Loucy (cell line): ENCODE measurements around the gene CBX8.

Experiments used
- H2AFZ ChIP-seq: fragments of 200-600 bp; sonication (generic); 2 replicates; pipeline ENCODE4 v1.6.0; 2016; ENCODE audit warnings: antibody characterized with exemption, mild to moderate bottlenecking, low read length, moderate library complexity
- H3F3A ChIP-seq: fragments of 200-600 bp; 2 replicates; pipeline ENCODE4 v1.6.0; 2016; ENCODE audit warnings: antibody characterized with exemption, low read depth, mild to moderate bottlenecking
- H3K27me3 ChIP-seq: fragments of 200-600 bp; sonication (generic); 2 replicates; pipeline ENCODE4 v1.6.1; 2014; ENCODE audit warnings: low read length, mild to moderate bottlenecking; ENCODE audit not compliant: insufficient read depth, poor library complexity, severe bottlenecking
- H3K36me3 ChIP-seq: fragments of 200-600 bp; sonication (generic); 2 replicates; pipeline ENCODE4 v1.6.1; 2016; ENCODE audit warnings: low read length; ENCODE audit not compliant: insufficient read depth
- H3K4me1 ChIP-seq: fragments of 200-600 bp; sonication (generic); 2 replicates; pipeline ENCODE4 v1.5.1; 2014; ENCODE audit warnings: low read length, mild to moderate bottlenecking; ENCODE audit not compliant: insufficient read depth, poor library complexity, severe bottlenecking
- H3K4me2 ChIP-seq: fragments of 200-600 bp; sonication (generic); 2 replicates; pipeline ENCODE4 v1.6.0; 2014; ENCODE audit warnings: antibody characterized with exemption, low read length, low read depth, mild to moderate bottlenecking; ENCODE audit not compliant: poor library complexity, severe bottlenecking
- H3K4me3 ChIP-seq: fragments of 200-600 bp; sonication (generic); 2 replicates; pipeline ENCODE4 v1.5.1; 2014; ENCODE audit warnings: low read length, mild to moderate bottlenecking, mixed read lengths; ENCODE audit not compliant: poor library complexity, severe bottlenecking
- H3K79me2 ChIP-seq: fragments of 200-600 bp; sonication (generic); 2 replicates; pipeline ENCODE4 v1.6.1; 2014; ENCODE audit warnings: low read length; ENCODE audit not compliant: insufficient read depth
- H3K9ac ChIP-seq: fragments of 200-600 bp; sonication (generic); 2 replicates; pipeline ENCODE4 v1.6.0; 2014; ENCODE audit warnings: mild to moderate bottlenecking, low read depth, low read length, moderate library complexity; ENCODE audit not compliant: poor library complexity, severe bottlenecking
- H3K9me2 ChIP-seq: fragments of 200-600 bp; sonication (generic); replicated peaks from 2 replicates; pipeline ENCODE4 v1.6.1; 2016; ENCODE audit warnings: low read depth, low read length, mixed read lengths
- H3K9me3 ChIP-seq: fragments of 200-600 bp; sonication (generic); 2 replicates; pipeline ENCODE4 v1.6.1; 2014; ENCODE audit warnings: mild to moderate bottlenecking, antibody characterized with exemption, low read length, low read depth; ENCODE audit not compliant: insufficient read depth
- H4K20me1 ChIP-seq: fragments of 200-600 bp; sonication (generic); 2 replicates; pipeline ENCODE4 v1.6.0; 2014; ENCODE audit warnings: antibody characterized with exemption, low read length, mild to moderate bottlenecking; ENCODE audit not compliant: insufficient read depth, poor library complexity, severe bottlenecking
- CTCF ChIP-seq: fragments of 200-600 bp; sonication (generic); conservative IDR thresholded peaks from 2 replicates; pipeline ENCODE4 v1.5.1; 2014; ENCODE audit warnings: mild to moderate bottlenecking, antibody characterized with exemption, low read length
- EZH2phosphoT487 ChIP-seq: fragments of 200-600 bp; IDR thresholded peaks from 2 replicates; pipeline ENCODE4 v1.6.1; 2018; ENCODE audit warnings: antibody characterized with exemption, mild to moderate bottlenecking, moderate library complexity, borderline replicate concordance

The CBX8 gene

GRCh38 chr17:79814127-79814973 is 17.5 kb upstream of the CBX8 start:
- Histone ChIP-seq H3K9me2 (no peaks in the 10 kb centered on the region), H3F3A (no peaks in the 10 kb centered on the region), H3K36me3 (no peaks in the 10 kb centered on the region), H4K20me1 (no peaks in the 10 kb centered on the region), H2AFZ (no peak overlapping the region), H3K4me3 (peak overlapping the region; percentile 69), H3K9ac (peak overlapping the region; percentile 81), H3K4me2 (peak overlapping the region; percentile 66), H3K4me1 (peaks cover 16% of the 10 kb centered on the region), H3K9me3 (no peaks in the 10 kb centered on the region), H3K27me3 (no peaks in the 10 kb centered on the region), H3K79me2 (peaks cover 20% of the 10 kb centered on the region; the same call in 1 of the 2 replicates)
- TF ChIP-seq EZH2phosphoT487 (no peak), CTCF (no peak)

- peak overlapping the region; percentile 80 for H3K4me3 ChIP-seq
- H3K9me2 ChIP-seq = no peaks in the 10 kb centered on the region
- H3K9me3 ChIP-seq = no peaks in the 10 kb centered on the region
- H3K4me1 ChIP-seq = peaks cover 20% of the 10 kb centered on the region
- H3K4me2 ChIP-seq = peak overlapping the region; percentile 66
- no peaks in the 10 kb centered on the region for H3K36me3 ChIP-seq
- H4K20me1 ChIP-seq = no peaks in the 10 kb centered on the region
- peaks cover 20% of the 10 kb centered on the region; the same call in 1 of the 2 replicates for H3K79me2 ChIP-seq
- H3K9ac ChIP-seq = peak overlapping the region; percentile 98
- no peaks in the 10 kb centered on the region for H3K27me3 ChIP-seq
- no peak overlapping the region for H2AFZ ChIP-seq
- H3F3A ChIP-seq = no peaks in the 10 kb centered on the region
- no peak for TF ChIP-seq CTCF
- no peak for TF ChIP-seq EZH2phosphoT487
Measured at GRCh38 chr17:79813297-79814126, 16.6 kb upstream of the CBX8 start.

- peak overlapping the region; percentile 98 for H3K9ac ChIP-seq
- peak overlapping the region; percentile 100 for H3K4me2 ChIP-seq
Measured at GRCh38 chr17:79812353-79813258, 15.7 kb upstream of the CBX8 start.

More at GRCh38 chr17:79812353-79813258, 15.7 kb upstream of the CBX8 start:
- Histone ChIP-seq H3F3A (0 out of 2 replicates have a peak, but pooled peaks cover 5% of the 10 kb centered on the region), H2AFZ (peak overlapping the region; percentile 35; the same call in 1 of the 2 replicates), H3K4me3 (peak overlapping the region; percentile 80), H3K27me3 (no peaks in the 10 kb centered on the region), H3K9me2 (no peaks in the 10 kb centered on the region), H3K9me3 (no peaks in the 10 kb centered on the region), H3K36me3 (no peaks in the 10 kb centered on the region), H4K20me1 (no peaks in the 10 kb centered on the region), H3K4me1 (peaks cover 29% of the 10 kb centered on the region), H3K79me2 (peaks cover 20% of the 10 kb centered on the region; the same call in 1 of the 2 replicates)
- TF ChIP-seq EZH2phosphoT487 (no peak), CTCF (no peak)
